AG09309 (cell line): ENCODE measurements around the gene CENPX.

ENCODE experiments used
- DNase-seq: peaks from one replicate; pipeline ENCODE4 v3.0.0-alpha.2; 2010; ENCODE audit warnings: low read depth
- H3K4me3 ChIP-seq: 2 replicates; pipeline ENCODE4 v1.5.1; 2011; ENCODE audit warnings: mild to moderate bottlenecking, low read depth, low read length, moderate library complexity; ENCODE audit not compliant: control insufficient read depth
- CTCF ChIP-seq: IDR thresholded peaks from 2 replicates; pipeline ENCODE4 v1.5.1; 2011; ENCODE audit warnings: mild to moderate bottlenecking, low read depth, low read length, inconsistent platforms; ENCODE audit not compliant: insufficient read depth, control insufficient read depth; ENCODE audit errors: missing control alignments

The CENPX gene

DNA sequence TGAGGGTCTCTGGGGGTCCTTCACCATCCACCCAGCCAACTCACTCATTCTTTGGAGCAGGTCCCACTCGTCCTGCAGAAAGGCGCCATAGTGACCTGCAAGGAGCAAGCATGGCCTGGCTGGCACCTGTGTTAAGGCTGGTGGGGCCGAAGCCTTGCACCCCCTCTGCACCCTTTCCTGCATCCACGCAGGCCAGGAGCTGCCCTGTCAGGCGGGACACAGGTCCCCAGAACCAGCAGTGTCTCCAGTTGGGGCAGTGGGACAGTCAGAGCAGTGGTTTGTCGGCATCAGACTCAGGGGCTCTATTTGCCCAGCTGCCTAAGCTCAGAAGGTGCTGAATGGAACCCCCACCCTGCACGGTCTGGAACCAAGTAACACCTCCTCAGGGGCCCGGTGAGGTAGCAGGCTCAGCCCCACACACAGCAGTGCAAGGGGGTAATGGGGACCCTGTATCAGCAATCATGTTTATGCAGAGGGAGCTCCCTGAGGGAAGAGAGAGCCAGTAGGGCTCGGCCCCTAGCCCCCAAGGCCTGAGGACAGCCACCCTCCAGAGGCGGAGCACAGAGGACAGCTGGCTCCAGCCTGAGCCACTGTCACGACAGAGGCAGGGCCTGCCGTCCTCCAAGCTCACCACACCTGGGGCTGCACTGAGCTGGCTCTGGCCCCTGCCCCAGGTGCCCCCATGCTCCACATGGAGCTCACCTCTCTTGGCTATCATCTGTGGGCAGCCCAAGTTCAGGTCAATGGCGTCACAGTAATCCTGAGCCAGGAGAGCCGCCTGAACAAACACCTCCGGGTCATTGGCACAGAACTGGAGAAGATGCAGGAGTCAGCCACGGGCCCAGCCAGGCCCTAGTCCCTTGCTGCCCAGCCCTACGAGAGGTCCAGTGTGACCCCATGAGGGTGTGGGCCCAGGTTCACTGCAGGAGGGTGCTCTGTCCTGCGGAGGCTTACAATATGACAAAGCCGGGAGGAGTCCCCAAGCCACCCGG, 41.0 kb upstream of the CENPX start:
- DNase-seq: no peak
- no peak overlapping the region; the same call in 1 of the 2 replicates for H3K4me3 ChIP-seq
- no peak for TF ChIP-seq CTCF

GRCh38 chr17:82062984-82063368, 40.3 kb upstream of the CENPX start:
- no peak overlapping the region for H3K4me3 ChIP-seq
- no peak for DNase-seq
- TF ChIP-seq CTCF: no peak

- no peak for TF ChIP-seq CTCF
- no peak overlapping the region for H3K4me3 ChIP-seq
- no peak for DNase-seq
Observed at GRCh38 chr17:82062076-82062983, 39.7 kb upstream of the CENPX start.

GRCh38 chr17:82061047-82061925, 38.6 kb upstream of the CENPX start:
- TF ChIP-seq CTCF: no peak
- DNase-seq: no peak
- no peak overlapping the region for H3K4me3 ChIP-seq

- H3K4me3 ChIP-seq: no peak overlapping the region
- no peak for DNase-seq
- TF ChIP-seq CTCF: no peak
Observed at GRCh38 chr17:82060614-82061013, 37.9 kb upstream of the CENPX start.

- no peak overlapping the region for H3K4me3 ChIP-seq
- DNase-seq: no peak
Observed at GRCh38 chr17:82060001-82060380, 37.3 kb upstream of the CENPX start.

More at GRCh38 chr17:82060001-82060380, 37.3 kb upstream of the CENPX start:
- no peak for TF ChIP-seq CTCF
